HG03039 (cell line): ENCODE data around the gene RFX8.

Source experiments
- ATAC-seq: cut with Tn5 transposase; IDR thresholded peaks from one replicate; pipeline ENCODE4 v1.9.1; 2021; ENCODE audit warnings: mild to moderate bottlenecking, moderate library complexity; ENCODE audit not compliant: unreplicated experiment

RFX8 gene

DNA sequence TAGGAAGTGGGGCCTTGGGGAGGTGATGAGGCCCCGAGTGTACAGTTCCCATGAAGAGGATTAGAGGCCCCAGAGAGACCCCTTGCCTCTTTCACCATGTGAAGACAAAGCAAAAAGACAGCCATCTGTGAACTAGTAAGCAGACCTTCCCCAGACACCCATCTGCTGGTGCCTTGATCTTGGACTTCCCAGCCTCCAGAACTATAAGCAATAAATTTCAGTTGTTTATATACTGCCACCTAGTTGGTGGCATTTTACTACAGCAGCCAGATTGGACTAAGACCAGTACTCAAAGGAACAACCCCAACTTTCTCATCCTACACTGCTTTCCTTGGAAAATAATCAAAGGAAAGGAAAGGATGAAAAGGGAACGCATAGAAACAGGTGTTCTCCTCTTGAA lies 59.7 kb downstream of the RFX8 start:
- no peak for ATAC-seq

- no peak for ATAC-seq
Measured at GRCh38 chr2:101412092-101412694, 62.7 kb downstream of the RFX8 start.

DNA sequence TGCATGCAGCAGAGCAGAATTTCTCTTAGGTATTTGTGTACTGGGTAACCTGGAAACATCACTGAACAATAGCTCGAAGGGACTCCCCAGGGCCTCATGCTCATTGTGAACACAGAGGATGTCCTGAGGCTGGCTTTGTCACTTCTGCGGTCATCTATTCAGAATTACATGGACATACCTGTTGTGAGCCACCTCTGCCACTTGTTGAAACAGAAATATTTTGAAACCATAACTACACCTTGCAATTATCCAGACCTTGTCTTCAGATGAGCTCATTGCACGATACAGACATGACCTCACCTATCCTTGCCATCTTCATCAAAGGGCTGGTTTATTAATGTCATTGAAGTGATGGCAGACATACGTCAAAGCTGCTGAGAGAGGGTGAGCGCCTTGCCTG lies 64.2 kb downstream of the RFX8 start:
- no peak for ATAC-seq

GRCh38 chr2:101410114-101410513 lies 64.8 kb downstream of the RFX8 start:
- no peak for ATAC-seq

DNA sequence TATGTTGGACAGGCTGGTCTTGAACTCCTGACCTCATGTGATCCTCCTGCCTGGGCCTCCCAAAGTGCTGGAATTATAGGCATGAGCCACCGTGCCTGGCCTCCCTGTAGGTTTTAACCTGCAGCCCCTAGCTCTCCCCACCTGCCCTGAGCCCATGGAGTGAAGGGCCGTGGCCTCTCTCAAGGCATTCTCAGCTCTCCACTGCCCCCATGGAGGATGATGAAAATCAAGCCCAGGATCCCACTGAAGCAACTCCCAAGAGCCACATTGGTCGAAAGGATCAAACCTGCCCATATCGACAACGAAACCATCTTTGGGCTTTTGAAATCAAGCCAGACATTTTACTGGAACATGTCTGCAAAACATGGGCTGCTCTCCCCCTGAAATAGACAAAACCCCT lies 65.2 kb downstream of the RFX8 start:
- ATAC-seq = no peak

DNA sequence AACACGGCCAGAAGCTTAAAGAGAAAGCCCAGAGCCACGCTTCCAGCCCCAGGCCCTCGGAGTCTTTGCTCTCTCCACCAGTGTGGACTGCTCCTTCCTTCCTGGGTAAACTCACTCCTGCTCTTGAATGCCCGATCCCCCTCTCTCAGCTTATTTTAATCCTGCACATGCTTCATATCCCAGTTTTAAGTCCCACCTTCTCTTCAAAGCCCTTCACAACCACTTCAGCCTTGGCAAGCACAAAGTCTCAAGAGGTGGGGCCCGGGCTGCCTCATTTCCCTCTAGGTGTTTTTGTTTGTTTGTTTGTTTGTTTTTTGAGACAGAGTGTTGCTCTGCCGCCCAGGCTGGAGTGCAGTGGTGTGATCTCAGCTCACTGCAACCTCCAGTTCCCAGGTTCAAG lies 66.0 kb downstream of the RFX8 start:
- ATAC-seq = no peak

DNA sequence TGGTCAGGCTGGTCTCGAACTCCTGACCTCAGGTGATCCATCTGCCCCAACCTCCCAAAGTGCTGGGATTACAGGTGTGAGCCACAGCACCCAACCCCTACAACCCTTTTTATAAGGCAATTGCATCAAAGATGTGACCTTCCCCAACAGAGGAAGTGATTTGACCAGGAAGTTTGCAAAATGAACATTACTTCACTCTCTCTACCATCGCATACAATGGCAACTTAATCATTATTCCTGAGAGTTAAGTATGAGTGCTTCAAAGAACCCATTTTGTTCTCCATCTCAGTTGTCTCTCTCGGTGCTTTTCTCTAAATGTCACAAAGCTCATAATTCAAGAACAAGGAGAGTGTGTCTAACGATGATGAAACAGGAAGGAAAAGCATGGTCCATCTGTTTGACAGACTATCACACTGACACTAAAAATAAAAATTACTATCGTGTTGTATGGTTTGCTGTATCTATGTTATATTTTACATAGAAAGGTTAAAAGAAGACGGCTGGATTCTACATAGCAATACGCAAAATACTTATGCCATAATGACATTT lies 69.5 kb downstream of the RFX8 start:
- no peak for ATAC-seq

- no peak for ATAC-seq
Measured at GRCh38 chr2:101403745-101404144, 71.2 kb downstream of the RFX8 start.

DNA sequence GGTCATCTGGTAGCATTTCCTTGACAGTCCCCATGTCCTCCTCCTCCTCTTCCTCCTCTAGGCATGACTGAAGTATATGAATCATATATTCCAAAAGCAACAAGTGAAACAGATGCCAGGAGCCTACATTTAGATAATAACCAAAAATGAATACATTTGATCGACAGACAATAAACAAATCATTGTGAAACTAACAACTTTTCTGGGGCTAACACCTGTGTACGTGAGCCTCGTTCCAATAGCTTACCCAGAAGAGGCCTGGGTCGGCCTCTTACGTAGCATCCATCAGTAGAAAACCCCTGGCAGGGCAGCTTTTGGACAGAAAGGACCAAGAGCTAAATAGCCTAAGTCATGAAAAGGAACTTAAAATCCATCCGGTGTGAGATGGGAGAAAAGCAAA lies 72.3 kb downstream of the RFX8 start:
- ATAC-seq = no peak

- no peak for ATAC-seq
Measured at GRCh38 chr2:101401906-101402305, 73.0 kb downstream of the RFX8 start.

- no peak for ATAC-seq
Measured at GRCh38 chr2:101401326-101401665, 73.6 kb downstream of the RFX8 start.

- ATAC-seq = no peak
Measured at GRCh38 chr2:101400506-101401325, 74.2 kb downstream of the RFX8 start.

- no peak for ATAC-seq
Measured at GRCh38 chr2:101400048-101400447, 74.9 kb downstream of the RFX8 start.

GRCh38 chr2:101399021-101399799 lies 75.7 kb downstream of the RFX8 start:
- no peak for ATAC-seq

- no peak for ATAC-seq
Measured at GRCh38 chr2:101398116-101398821, 76.6 kb downstream of the RFX8 start.

DNA sequence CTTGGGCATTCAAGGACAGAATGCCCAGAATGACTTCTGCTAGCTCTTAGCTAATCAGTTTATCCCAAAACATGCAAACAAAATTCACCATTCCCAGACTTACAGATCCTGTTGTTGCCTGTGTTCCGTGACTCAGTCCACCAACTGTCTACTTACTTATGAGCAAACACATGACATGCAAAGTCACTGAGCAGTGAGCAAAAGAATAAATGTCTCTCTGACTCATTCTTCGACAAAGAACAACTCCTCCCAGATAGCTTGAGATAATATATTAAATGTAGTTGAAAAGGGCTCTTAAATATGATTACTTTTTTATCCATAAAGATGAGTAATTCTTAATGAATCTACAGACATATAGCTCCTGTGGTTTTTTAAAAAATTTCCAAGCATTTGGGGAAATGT lies 78.6 kb downstream of the RFX8 start:
- no peak for ATAC-seq

- ATAC-seq = no peak
Measured at GRCh38 chr2:101395545-101396315, 79.2 kb downstream of the RFX8 start.

DNA sequence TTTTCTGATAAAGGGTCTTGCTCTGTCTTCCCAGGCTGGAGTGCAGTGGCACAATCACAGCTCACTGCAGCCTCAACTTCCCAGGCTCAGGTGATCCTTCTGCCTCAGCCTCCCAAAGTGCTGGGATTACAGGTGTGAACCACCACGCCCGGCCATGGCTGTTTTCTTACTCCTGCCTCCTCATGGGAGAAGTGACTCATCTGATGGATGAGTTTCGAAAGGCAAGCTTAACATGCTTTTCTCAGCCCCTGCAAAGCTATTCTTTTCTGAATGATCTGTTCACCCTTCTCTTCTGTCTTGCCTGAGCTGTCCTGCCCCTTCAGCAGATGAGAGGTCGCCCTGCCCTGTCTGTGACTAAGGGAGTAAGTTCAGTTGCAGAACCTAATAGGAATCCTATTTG lies 86.7 kb downstream of the RFX8 start:
- no peak for ATAC-seq

DNA sequence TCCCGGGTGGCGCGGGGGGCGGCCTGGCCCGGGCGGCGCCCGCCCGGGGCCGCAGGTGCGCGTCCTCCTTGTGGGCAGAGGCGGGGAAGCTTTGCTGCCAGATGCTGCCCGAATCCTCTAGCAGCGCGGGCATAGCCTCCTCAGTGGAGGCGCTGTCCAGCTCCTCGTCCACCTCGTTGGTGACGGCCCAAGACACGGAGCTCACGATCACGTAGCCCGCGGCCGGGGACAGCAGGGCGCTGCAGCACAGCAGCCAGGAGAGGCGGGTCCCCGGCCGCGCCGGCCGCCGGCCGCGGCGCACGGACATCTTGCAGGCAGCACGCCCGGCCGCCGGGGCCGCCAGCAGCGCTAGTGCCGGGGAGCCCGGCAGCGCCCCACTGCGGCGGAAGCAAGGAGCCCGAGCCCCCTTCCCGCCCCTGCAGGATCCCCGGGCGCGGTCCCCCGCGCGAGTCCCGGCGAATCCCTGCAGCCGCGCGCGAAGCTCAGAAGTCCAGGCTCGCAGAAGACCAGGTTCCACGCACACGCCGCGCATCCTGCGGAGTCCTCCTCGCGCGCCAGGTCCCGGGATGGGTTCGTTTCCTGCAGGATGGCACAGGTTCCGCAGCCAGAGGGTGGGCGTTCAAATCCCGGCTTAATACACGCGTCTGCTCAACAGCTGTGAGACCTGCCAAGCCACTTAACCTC lies 87.6 kb downstream of the RFX8 start, which contains the start of gene CREG2:
CREG2 (minus strand) TSS at position 353 of the 684 bp plus-strand sequence; CDS start at position 307, 46 bp downstream.
- no peak for ATAC-seq
